ENCODE data around the gene AP2S1. TPM values are rescaled to one million over a fixed set of nuclear protein-coding genes. Genes with fewer than 3 reads are reported as not detected.

The AP2S1 gene
- total RNA-seq, 1 donor from 2014 or later: 75.9 TPM

DNA sequence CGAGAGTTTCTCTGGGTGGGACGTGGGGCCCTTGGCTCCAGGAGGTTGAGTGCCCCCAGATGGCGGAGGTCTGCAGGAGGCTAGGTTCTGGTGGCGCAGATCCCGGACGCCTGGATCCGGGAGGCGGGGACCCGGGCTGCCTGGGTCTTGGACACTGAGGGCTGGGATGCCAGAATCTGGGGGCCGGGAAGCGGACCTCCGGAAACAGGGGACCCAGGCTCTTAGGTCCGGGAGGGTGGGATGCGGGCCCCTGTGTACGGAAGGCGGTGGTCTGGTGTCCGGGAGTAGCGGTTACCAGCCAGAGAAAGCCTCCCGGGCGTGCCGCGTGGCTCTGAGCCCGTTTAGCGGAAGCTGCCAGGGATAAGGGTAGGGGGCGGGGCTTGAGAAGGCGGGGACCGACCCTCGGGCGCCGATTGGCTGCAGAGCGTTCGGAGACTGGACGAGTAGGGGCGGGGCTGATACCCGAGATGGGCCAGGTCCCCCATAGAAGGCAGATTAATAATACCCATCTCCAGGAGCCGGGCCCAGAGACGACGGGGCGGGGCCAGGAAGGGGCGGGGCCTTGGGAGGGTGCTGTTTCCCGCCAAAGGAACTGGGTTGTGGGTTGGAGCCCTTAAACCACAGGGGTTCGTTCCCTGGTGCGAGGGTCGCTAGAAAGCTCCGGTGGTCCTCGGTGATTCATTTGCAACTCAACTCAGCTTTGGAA lies 62.2 kb downstream of the AP2S1 start, which contains the start of gene SLC1A5:
TSS of gene SLC1A5 (minus strand) at position 333 of the 706 bp plus-strand sequence. CDS start 629 bp downstream, outside the sequence.
- peaks cover 35% of the 10 kb centered on the region for H3K4me1 ChIP-seq
- H3K4me3 ChIP-seq: peak within 1 kb of the TSS; percentile 86 to 97
- H3K9me3 ChIP-seq: no peaks in the 10 kb centered on the region
- intact Hi-C loops (cut with DNase I): no loop called here
- peak within 1 kb of the TSS; percentile 93 for H3K27ac ChIP-seq
- no peaks in the 10 kb centered on the region for H3K27me3 ChIP-seq
- peaks cover 0 to 7% of the 10 kb centered on the region in 2 donors for H3K36me3 ChIP-seq
- DNase-seq (ENCODE audit: extremely low spot score in 2 of 2): peak in 1 of 2 donors; percentile 98
- TF ChIP-seq POLR2AphosphoS5 (IDR thresholded peaks at IDR 0.05; ENCODE audit: insufficient read depth in 1 of 2, low read depth in 1 of 2) (peak; percentile 90 to 99), POLR2A (IDR thresholded peaks at IDR 0.05) (peak; percentile 5 to 99), CTCF (IDR thresholded peaks at IDR 0.05) (no peak)

Small RNA genes within 50 kb of the gene (small RNA-seq; reads per million reads assigned to genes)
- gene AC008622.3 (not detected), gene HNRNPMP2 (not detected)

Other genes starting within 250 kb of the AP2S1 start
- 105 TPM for gene CALM3, start 249.5 kb downstream of the AP2S1 start, total RNA-seq
- gene PTGIR, start 225.8 kb downstream of the AP2S1 start, total RNA-seq: 10.8 TPM
- not detected for gene GNG8, start 214.6 kb downstream of the AP2S1 start, total RNA-seq
- gene DACT3, start 189.7 kb downstream of the AP2S1 start, total RNA-seq: 13.8 TPM
- gene PRKD2, start 133.7 kb downstream of the AP2S1 start, total RNA-seq: 49.4 TPM
- gene FKRP, start 104.8 kb downstream of the AP2S1 start, total RNA-seq: 14.7 TPM
- gene STRN4, start 104.4 kb downstream of the AP2S1 start, total RNA-seq: 85.0 TPM
- gene SLC1A5, start 62.3 kb downstream of the AP2S1 start, total RNA-seq: 147 TPM
- gene ARHGAP35, start 10.2 kb upstream of the AP2S1 start, total RNA-seq: 42.5 TPM
- gene NPAS1, start 169.0 kb upstream of the AP2S1 start, total RNA-seq: 0.49 TPM
- 36.3 TPM for gene TMEM160, start 197.8 kb upstream of the AP2S1 start, total RNA-seq